Upper lobe of left lung (tissue), 6 donors: ENCODE measurements around the gene ADAMTS2. TPM values are rescaled to one million over a fixed set of nuclear protein-coding genes. Genes with fewer than 3 reads are reported as not detected.

Experiments used
- ATAC-seq, 2 donors: fragments of 200-7000 bp; cut with Tn5 transposase; one replicate each; pipeline ENCODE4 v1.9.1; 2022; ENCODE audit warnings: mild to moderate bottlenecking in 2 of 2, moderate library complexity in 2 of 2; ENCODE audit not compliant: low FRiP score in 2 of 2
- DNase-seq, 2 donors: peaks; one replicate each; pipeline ENCODE4 v3.0.0-alpha.2; 2019 to 2020
- H3K27ac ChIP-seq, 4 donors: fragments of 200-600 bp; sonication (generic); one replicate each; pipeline ENCODE4 v1.5.1; 2016 to 2019
- H3K27me3 ChIP-seq, 4 donors: fragments of 200-600 bp; sonication (generic); one replicate each; pipeline ENCODE4 v1.5.1; 2017 to 2019
- H3K36me3 ChIP-seq, 4 donors: fragments of 200-600 bp; sonication (generic); one replicate each; pipeline ENCODE4 v1.5.1; 2016 to 2019
- H3K4me1 ChIP-seq, 4 donors: fragments of 200-600 bp; sonication (generic); one replicate each; pipeline ENCODE4 v1.5.1; 2018 to 2019
- H3K4me3 ChIP-seq, 4 donors: fragments of 200-600 bp; sonication (generic); one replicate each; pipeline ENCODE4 v1.5.1; 2017 to 2019; ENCODE audit warnings: mild to moderate bottlenecking in 2 of 4, moderate library complexity in 1 of 4
- H3K9me3 ChIP-seq, 4 donors: fragments of 200-600 bp; sonication (generic); one replicate each; pipeline ENCODE4 v1.5.1; 2018 to 2019
- EP300 ChIP-seq, 4 donors: sonication (generic); formaldehyde crosslinking; IDR thresholded peaks; one replicate each; pipeline ENCODE4 v1.5.1; 2017; ENCODE audit warnings: antibody characterized with exemption in 4 of 4, control low read depth in 2 of 4
- POLR2A ChIP-seq, 4 donors: fragments of 450-650 bp; IDR thresholded peaks; one replicate each; pipeline ENCODE4 v1.5.1; 2016 to 2017; ENCODE audit warnings: antibody characterized with exemption in 4 of 4, mild to moderate bottlenecking in 2 of 4
- POLR2AphosphoS5 ChIP-seq, 2 donors: sonication (generic); formaldehyde crosslinking; IDR thresholded peaks; one replicate each; pipeline ENCODE4 v1.5.1; 2017; ENCODE audit warnings: antibody characterized with exemption in 2 of 2
- WGBS, 2 donors: methylation state at CpG; one replicate each; pipeline ENCODE4 v1.1.5; 2017 to 2018; 5-methylcytosine and 5-hydroxymethylcytosine counted together
- total RNA-seq, 6 donors: library from RNA; depleted of rRNA in 4 of 6; stranded (reverse); fragments of >200 nt in 4 of 6; gene quantifications; one replicate each; pipeline versions ENCODE4 v1.1.0 to v1.2.1, GENCODE V29; 2016 to 2021
- TF ChIP-seq, protein P1 (sequence below), 6 experiments: fragments of 450-650 bp in 4 of 6; fragments of 200-600 bp in 2 of 6; sonication (generic) in 2 of 6; IDR thresholded peaks; one replicate each; pipeline ENCODE4 v1.5.1; 2016 to 2019; ENCODE audit warnings: antibody characterized with exemption in 6 of 6
- donor health status: DM: no; HTN: no; CAD: no; lungs with moderate emphysema.
- donor health status: DM: no; HTN: yes; CAD: no; lungs with severe emphysema.

Gene ADAMTS2
- total RNA-seq, 6 donors from 2014 or later: 10.0 to 114 (median 25.7) TPM

GRCh38 chr5:179311581-179311980, 33.7 kb downstream of the ADAMTS2 start:
- no peaks in the 10 kb centered on the region for H3K36me3 ChIP-seq
- ATAC-seq (no peak), DNase-seq (no peak)
- H3K4me1 ChIP-seq: peaks cover 0 to 7% (median 3%) of the 10 kb centered on the region in 4 donors
- H3K27ac ChIP-seq: no peak overlapping the region
- no peaks in the 10 kb centered on the region for H3K9me3 ChIP-seq
- no peak overlapping the region for H3K4me3 ChIP-seq
- no peaks in the 10 kb centered on the region for H3K27me3 ChIP-seq
- WGBS, 2 donors: 88 to 91% methylated on average over 10 of the region's 10 CpGs
- TF ChIP-seq, protein P1, sequence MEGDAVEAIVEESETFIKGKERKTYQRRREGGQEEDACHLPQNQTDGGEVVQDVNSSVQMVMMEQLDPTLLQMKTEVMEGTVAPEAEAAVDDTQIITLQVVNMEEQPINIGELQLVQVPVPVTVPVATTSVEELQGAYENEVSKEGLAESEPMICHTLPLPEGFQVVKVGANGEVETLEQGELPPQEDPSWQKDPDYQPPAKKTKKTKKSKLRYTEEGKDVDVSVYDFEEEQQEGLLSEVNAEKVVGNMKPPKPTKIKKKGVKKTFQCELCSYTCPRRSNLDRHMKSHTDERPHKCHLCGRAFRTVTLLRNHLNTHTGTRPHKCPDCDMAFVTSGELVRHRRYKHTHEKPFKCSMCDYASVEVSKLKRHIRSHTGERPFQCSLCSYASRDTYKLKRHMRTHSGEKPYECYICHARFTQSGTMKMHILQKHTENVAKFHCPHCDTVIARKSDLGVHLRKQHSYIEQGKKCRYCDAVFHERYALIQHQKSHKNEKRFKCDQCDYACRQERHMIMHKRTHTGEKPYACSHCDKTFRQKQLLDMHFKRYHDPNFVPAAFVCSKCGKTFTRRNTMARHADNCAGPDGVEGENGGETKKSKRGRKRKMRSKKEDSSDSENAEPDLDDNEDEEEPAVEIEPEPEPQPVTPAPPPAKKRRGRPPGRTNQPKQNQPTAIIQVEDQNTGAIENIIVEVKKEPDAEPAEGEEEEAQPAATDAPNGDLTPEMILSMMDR (IDR thresholded peaks at IDR 0.05): no peak
- no peak for TF ChIP-seq POLR2AphosphoS5 (IDR thresholded peaks at IDR 0.05)
- TF ChIP-seq POLR2A (IDR thresholded peaks at IDR 0.05): no peak
- TF ChIP-seq EP300 (IDR thresholded peaks at IDR 0.05): no peak

DNA sequence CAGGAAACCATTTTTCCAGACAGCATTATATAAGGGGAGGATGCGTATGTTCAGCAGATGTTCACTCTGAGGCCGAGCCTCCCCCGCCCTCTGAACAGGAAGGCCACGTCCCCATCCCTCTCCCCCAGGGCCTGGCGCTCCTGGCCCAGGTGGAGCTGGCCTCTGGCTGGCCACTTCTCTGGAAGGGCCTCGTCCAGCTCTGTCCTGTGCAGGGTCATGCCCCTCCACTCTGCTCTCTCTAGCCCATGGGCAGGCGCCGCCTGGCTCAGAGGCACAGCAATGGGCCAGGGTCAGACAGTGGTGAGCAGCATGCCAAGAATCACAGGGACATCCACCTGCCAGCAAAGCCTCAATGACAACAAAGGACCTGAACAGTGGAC, 34.2 kb downstream of the ADAMTS2 start:
- ATAC-seq (no peak), DNase-seq (no peak)
- H3K4me3 ChIP-seq: no peak overlapping the region
- H3K4me1 ChIP-seq: peaks cover 0 to 7% (median 3%) of the 10 kb centered on the region in 4 donors
- no peaks in the 10 kb centered on the region for H3K36me3 ChIP-seq
- H3K9me3 ChIP-seq: no peaks in the 10 kb centered on the region
- WGBS, 2 donors: 68 to 76% methylated on average over 6 to 8 of the region's 8 CpGs
- H3K27me3 ChIP-seq: no peaks in the 10 kb centered on the region
- TF ChIP-seq EP300 (IDR thresholded peaks at IDR 0.05): no peak
- no peak for TF ChIP-seq POLR2AphosphoS5 (IDR thresholded peaks at IDR 0.05)
- no peak for TF ChIP-seq POLR2A (IDR thresholded peaks at IDR 0.05)
- TF ChIP-seq, protein P1 (IDR thresholded peaks at IDR 0.05): no peak
- H3K27ac ChIP-seq: no peak overlapping the region

- Histone ChIP-seq H3K9me3 (no peaks in the 10 kb centered on the region), H3K4me1 (peaks cover 0 to 7% (median 3%) of the 10 kb centered on the region in 4 donors), H3K27me3 (no peaks in the 10 kb centered on the region), H3K27ac (no peak overlapping the region), H3K36me3 (no peaks in the 10 kb centered on the region), H3K4me3 (no peak overlapping the region)
- ATAC-seq (no peak), DNase-seq (no peak)
- WGBS, 2 donors: 38 to 78% methylated on average over 2 to 7 of the region's 9 CpGs
- TF ChIP-seq POLR2AphosphoS5 (IDR thresholded peaks at IDR 0.05) (no peak), EP300 (IDR thresholded peaks at IDR 0.05) (no peak), POLR2A (IDR thresholded peaks at IDR 0.05) (no peak)
- TF ChIP-seq, protein P1 (IDR thresholded peaks at IDR 0.05): no peak
Measured at GRCh38 chr5:179310439-179311090, 34.7 kb downstream of the ADAMTS2 start.

GRCh38 chr5:179309751-179310320, 35.4 kb downstream of the ADAMTS2 start:
- H3K36me3 ChIP-seq: no peaks in the 10 kb centered on the region
- WGBS, 2 donors: 65 to 85% methylated on average over 3 to 10 of the region's 10 CpGs

More at GRCh38 chr5:179309751-179310320, 35.4 kb downstream of the ADAMTS2 start:
- Histone ChIP-seq H3K27me3 (no peaks in the 10 kb centered on the region), H3K4me3 (no peak overlapping the region), H3K4me1 (peaks cover 0 to 7% (median 3%) of the 10 kb centered on the region in 4 donors), H3K9me3 (peaks cover 0 to 3% (median under 1%) of the 10 kb centered on the region in 4 donors), H3K27ac (no peak overlapping the region)
- ATAC-seq (no peak), DNase-seq (no peak)
- no peak for TF ChIP-seq EP300 (IDR thresholded peaks at IDR 0.05)
- TF ChIP-seq, protein P1 (IDR thresholded peaks at IDR 0.05): no peak
- no peak for TF ChIP-seq POLR2A (IDR thresholded peaks at IDR 0.05)
- TF ChIP-seq POLR2AphosphoS5 (IDR thresholded peaks at IDR 0.05): no peak
